ENCODE measurements around the gene CDC42BPG. TPM values are rescaled to one million over a fixed set of nuclear protein-coding genes. Genes with fewer than 3 reads are reported as not detected.

The CDC42BPG gene
- total RNA-seq, 2 donors from 2014 or later: 13.5 to 18.9 TPM

GRCh38 chr11:64831411-64831891 is 13.0 kb downstream of the CDC42BPG start:
- Histone ChIP-seq H3K36me3 (replicated peaks in 1 of 2; ENCODE audit: insufficient read depth in 1 of 2, low read depth in 2 of 2) (peaks cover 15 to 23% of the 10 kb centered on the region in 2 donors), H3K4me3 (no peak overlapping the region), H3K27ac (no peak overlapping the region), H3K9me3 (no peaks in the 10 kb centered on the region), H3K4me1 (peaks cover 9% of the 10 kb centered on the region), H3K27me3 (no peaks in the 10 kb centered on the region)
- ATAC-seq: no peak
- WGBS, 2 donors: 90 to 100% methylated on average over 2 to 17 of the region's 24 CpGs
- intact Hi-C loops (cut with DNase I): no loop called here
- no peak for DNase-seq
- TF ChIP-seq CTCF (IDR thresholded peaks at IDR 0.05): no peak
- TF ChIP-seq POLR2A (IDR thresholded peaks at IDR 0.05): no peak

- WGBS, 2 donors: 60 to 89% methylated on average over 1 to 41 of the region's 43 CpGs
- ATAC-seq (no peak), DNase-seq (no peak)
- intact Hi-C loops (cut with DNase I): no loop called here
- no peak overlapping the region for H3K4me3 ChIP-seq
- H3K9me3 ChIP-seq: no peaks in the 10 kb centered on the region
- peaks cover 20 to 23% of the 10 kb centered on the region in 2 donors for H3K36me3 ChIP-seq (replicated peaks in 1 of 2; ENCODE audit: insufficient read depth in 1 of 2, low read depth in 2 of 2)
- no peaks in the 10 kb centered on the region for H3K27me3 ChIP-seq
- no peaks in the 10 kb centered on the region for H3K4me1 ChIP-seq
- H3K27ac ChIP-seq: no peak overlapping the region
- TF ChIP-seq CTCF (IDR thresholded peaks at IDR 0.05) (no peak), POLR2A (IDR thresholded peaks at IDR 0.05) (no peak)
These were observed 14.8 kb downstream of the CDC42BPG start for GRCh38 chr11:64829536-64830251.

GRCh38 chr11:64827451-64827839 is 17.0 kb downstream of the CDC42BPG start:
- H3K27ac ChIP-seq: no peak overlapping the region
- no peak for DNase-seq
- WGBS, 2 donors: 95 to 96% methylated on average over 3 to 21 of the region's 22 CpGs
- H3K27me3 ChIP-seq: no peaks in the 10 kb centered on the region
- no peak for ATAC-seq
- H3K9me3 ChIP-seq: no peaks in the 10 kb centered on the region
- intact Hi-C loops (cut with DNase I): no loop called here
- no peak overlapping the region for H3K4me3 ChIP-seq
- no peaks in the 10 kb centered on the region for H3K4me1 ChIP-seq
- H3K36me3 ChIP-seq (replicated peaks in 1 of 2; ENCODE audit: insufficient read depth in 1 of 2, low read depth in 2 of 2): peaks cover 15 to 18% of the 10 kb centered on the region in 2 donors
- TF ChIP-seq POLR2A (IDR thresholded peaks at IDR 0.05) (no peak), CTCF (IDR thresholded peaks at IDR 0.05) (no peak)

GRCh38 chr11:64826578-64827450 is 17.6 kb downstream of the CDC42BPG start:
- TF ChIP-seq POLR2A (IDR thresholded peaks at IDR 0.05) (no peak), CTCF (IDR thresholded peaks at IDR 0.05) (no peak)
- DNase-seq (no peak), ATAC-seq (no peak)
- 91 to 93% methylated on average over 25 to 52 of the region's 52 CpGs for whole genome bisulfite sequencing, 2 donors
- no peaks in the 10 kb centered on the region for H3K27me3 ChIP-seq
- H3K9me3 ChIP-seq: no peaks in the 10 kb centered on the region
- intact Hi-C loops (cut with DNase I): no loop called here
- no peak overlapping the region for H3K4me3 ChIP-seq
- no peak overlapping the region for H3K27ac ChIP-seq
- H3K36me3 ChIP-seq (replicated peaks in 1 of 2; ENCODE audit: insufficient read depth in 1 of 2, low read depth in 2 of 2): peaks cover 13 to 15% of the 10 kb centered on the region in 2 donors
- H3K4me1 ChIP-seq: no peaks in the 10 kb centered on the region

All from body of pancreas (tissue), 4 donors.